ENCODE results near the gene PRKAG2.

The PRKAG2 gene

DNA sequence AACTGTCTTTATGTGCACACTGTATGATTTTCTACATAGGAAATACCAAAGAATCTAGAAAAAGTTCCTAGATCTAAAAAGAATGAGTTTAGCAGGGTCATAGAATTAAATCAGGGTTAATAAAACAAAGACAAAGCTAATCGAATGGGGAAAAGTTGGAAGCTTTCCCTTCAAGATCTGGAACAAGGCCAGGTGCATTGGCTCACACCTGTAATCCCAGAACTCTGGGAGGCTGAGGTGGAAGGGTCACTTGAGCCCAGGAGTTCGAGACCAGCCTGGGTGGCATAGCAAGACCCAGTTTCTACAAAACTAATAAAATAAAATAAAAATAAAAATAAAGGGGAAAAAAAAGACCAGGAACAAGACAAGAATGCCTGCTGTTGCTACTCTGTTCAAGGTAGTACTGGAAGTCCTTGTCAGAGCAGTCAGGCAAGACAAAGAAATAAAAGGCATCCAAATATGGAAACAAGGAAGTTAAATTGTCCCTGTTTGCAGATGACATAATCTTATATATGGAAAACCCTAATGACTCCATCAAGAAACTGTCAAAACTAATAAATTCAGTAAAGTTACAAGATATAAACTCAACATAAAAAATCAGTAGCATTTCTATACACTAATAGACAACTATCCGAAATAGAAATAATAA is 281.1 kb downstream of the PRKAG2 start:
- TF ChIP-seq, protein P1, sequence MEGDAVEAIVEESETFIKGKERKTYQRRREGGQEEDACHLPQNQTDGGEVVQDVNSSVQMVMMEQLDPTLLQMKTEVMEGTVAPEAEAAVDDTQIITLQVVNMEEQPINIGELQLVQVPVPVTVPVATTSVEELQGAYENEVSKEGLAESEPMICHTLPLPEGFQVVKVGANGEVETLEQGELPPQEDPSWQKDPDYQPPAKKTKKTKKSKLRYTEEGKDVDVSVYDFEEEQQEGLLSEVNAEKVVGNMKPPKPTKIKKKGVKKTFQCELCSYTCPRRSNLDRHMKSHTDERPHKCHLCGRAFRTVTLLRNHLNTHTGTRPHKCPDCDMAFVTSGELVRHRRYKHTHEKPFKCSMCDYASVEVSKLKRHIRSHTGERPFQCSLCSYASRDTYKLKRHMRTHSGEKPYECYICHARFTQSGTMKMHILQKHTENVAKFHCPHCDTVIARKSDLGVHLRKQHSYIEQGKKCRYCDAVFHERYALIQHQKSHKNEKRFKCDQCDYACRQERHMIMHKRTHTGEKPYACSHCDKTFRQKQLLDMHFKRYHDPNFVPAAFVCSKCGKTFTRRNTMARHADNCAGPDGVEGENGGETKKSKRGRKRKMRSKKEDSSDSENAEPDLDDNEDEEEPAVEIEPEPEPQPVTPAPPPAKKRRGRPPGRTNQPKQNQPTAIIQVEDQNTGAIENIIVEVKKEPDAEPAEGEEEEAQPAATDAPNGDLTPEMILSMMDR (conservative IDR thresholded peaks at IDR 0.05; ENCODE audit: low read depth, low read length) = no peak
- Histone ChIP-seq H4K20me1 (ENCODE audit: insufficient read depth) (no peaks in the 10 kb centered on the region), H3K27me3 (ENCODE audit: insufficient read depth, low read depth) (no peaks in the 10 kb centered on the region), H2AFZ (ENCODE audit: low read depth) (no peak overlapping the region), H3K79me2 (ENCODE audit: insufficient read depth, low read depth) (no peaks in the 10 kb centered on the region), H3K4me2 (no peak overlapping the region), H3K27ac (no peak overlapping the region), H3K4me3 (IDR thresholded peaks at IDR 0.05; ENCODE audit: insufficient read depth, low read depth, low read length) (no peak overlapping the region), H3K36me3 (ENCODE audit: insufficient read depth) (no peaks in the 10 kb centered on the region), H3K4me1 (ENCODE audit: low read depth, poor library complexity, severe bottlenecking) (no peaks in the 10 kb centered on the region), H3K9ac (no peak overlapping the region)

DNA sequence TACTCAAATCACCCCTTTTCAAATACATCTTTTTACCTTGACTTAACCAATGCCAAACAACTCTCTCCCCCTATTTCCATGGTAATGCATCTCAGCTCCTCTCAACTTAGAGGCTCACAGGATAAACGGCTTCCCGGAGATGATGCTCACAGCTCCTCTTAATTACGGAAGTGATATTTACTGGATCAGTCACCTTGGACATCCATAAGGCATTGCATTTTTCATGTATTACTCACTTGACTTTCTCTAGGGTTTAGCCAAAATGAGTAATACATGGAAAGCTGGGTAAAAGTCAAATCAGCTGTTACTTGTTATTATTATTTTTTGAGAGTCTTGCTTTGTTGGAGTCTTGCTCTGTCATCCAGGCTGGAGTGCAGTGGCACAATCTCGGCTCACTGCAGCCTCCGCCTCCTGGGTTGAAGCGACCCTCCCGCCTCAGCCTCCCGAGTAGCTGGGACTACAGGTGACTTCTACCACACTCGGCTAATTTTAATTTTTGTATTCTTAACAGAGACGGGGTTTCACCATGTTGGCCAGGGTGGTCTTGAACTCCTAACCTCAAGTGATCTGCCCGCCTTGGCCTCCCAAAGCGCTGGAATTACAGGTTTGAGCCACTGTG is 283.9 kb downstream of the PRKAG2 start:
- no peaks in the 10 kb centered on the region for H4K20me1 ChIP-seq (ENCODE audit: insufficient read depth)
- H3K4me1 ChIP-seq (ENCODE audit: low read depth, poor library complexity, severe bottlenecking) = no peaks in the 10 kb centered on the region
- TF ChIP-seq, protein P1 (conservative IDR thresholded peaks at IDR 0.05; ENCODE audit: low read depth, low read length) = no peak
- H3K4me2 ChIP-seq = no peak overlapping the region
- H3K9ac ChIP-seq = no peak overlapping the region
- H2AFZ ChIP-seq (ENCODE audit: low read depth) = no peak overlapping the region
- no peak overlapping the region for H3K27ac ChIP-seq
- no peaks in the 10 kb centered on the region for H3K27me3 ChIP-seq (ENCODE audit: insufficient read depth, low read depth)
- no peaks in the 10 kb centered on the region for H3K36me3 ChIP-seq (ENCODE audit: insufficient read depth)
- no peak overlapping the region for H3K4me3 ChIP-seq (IDR thresholded peaks at IDR 0.05; ENCODE audit: insufficient read depth, low read depth, low read length)
- H3K79me2 ChIP-seq (ENCODE audit: insufficient read depth, low read depth) = no peaks in the 10 kb centered on the region

DNA sequence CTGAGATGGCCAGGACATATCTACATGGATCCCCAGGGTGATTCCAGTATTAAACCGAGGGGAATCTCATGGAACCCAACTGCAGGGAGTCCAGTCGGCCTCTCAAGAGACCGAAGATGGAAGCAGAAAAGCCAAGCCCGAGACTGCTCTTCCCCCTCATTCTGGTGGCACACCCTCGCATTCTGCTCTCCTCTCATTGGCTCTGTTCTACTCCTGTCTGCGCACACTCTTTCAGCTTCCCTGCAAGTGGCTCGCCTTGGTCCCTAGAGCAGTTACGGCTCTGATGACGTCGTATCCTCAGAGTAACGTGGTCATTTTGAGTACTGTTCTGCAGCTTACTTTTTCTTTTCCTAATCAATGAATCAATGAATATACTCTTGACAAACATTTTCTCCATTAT is 284.6 kb downstream of the PRKAG2 start:
- no peak overlapping the region for H3K4me2 ChIP-seq
- H2AFZ ChIP-seq (ENCODE audit: low read depth) = no peak overlapping the region
- no peak overlapping the region for H3K9ac ChIP-seq
- H3K27me3 ChIP-seq (ENCODE audit: insufficient read depth, low read depth) = no peaks in the 10 kb centered on the region
- H3K79me2 ChIP-seq (ENCODE audit: insufficient read depth, low read depth) = no peaks in the 10 kb centered on the region
- H4K20me1 ChIP-seq (ENCODE audit: insufficient read depth) = no peaks in the 10 kb centered on the region
- no peaks in the 10 kb centered on the region for H3K36me3 ChIP-seq (ENCODE audit: insufficient read depth)
- TF ChIP-seq, protein P1 (conservative IDR thresholded peaks at IDR 0.05; ENCODE audit: low read depth, low read length) = no peak
- H3K27ac ChIP-seq = no peak overlapping the region
- H3K4me1 ChIP-seq (ENCODE audit: low read depth, poor library complexity, severe bottlenecking) = no peaks in the 10 kb centered on the region
- no peak overlapping the region for H3K4me3 ChIP-seq (IDR thresholded peaks at IDR 0.05; ENCODE audit: insufficient read depth, low read depth, low read length)

DNA sequence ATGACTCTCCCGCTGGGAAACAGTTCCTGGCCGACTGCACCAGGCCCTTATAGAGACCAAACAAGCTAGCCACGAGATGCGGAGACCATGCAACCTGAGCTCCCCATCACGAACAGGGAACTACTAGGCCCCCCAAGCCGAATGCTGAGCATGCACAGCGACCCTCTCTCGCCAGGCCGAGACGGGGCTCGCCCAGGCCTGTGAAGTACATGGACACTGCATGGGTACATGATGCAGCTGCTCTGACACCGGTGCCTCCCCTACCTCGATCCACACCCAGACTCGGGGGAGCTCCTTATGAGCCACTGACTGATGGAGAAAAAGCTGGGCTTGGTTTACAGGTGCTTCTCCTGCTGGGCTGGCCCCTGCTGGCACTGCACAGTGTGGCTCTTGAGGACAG is 285.0 kb downstream of the PRKAG2 start:
- Histone ChIP-seq H3K4me3 (IDR thresholded peaks at IDR 0.05; ENCODE audit: insufficient read depth, low read depth, low read length) (no peak overlapping the region), H3K79me2 (ENCODE audit: insufficient read depth, low read depth) (no peaks in the 10 kb centered on the region), H3K4me1 (ENCODE audit: low read depth, poor library complexity, severe bottlenecking) (no peaks in the 10 kb centered on the region), H3K27me3 (ENCODE audit: insufficient read depth, low read depth) (no peaks in the 10 kb centered on the region), H4K20me1 (ENCODE audit: insufficient read depth) (no peaks in the 10 kb centered on the region), H3K27ac (no peak overlapping the region), H3K4me2 (no peak overlapping the region), H3K9ac (no peak overlapping the region), H2AFZ (ENCODE audit: low read depth) (no peak overlapping the region), H3K36me3 (ENCODE audit: insufficient read depth) (no peaks in the 10 kb centered on the region)
- TF ChIP-seq, protein P1 (conservative IDR thresholded peaks at IDR 0.05; ENCODE audit: low read depth, low read length) = no peak
